Measurements from ENCODE around the gene ATP2A1.

The ATP2A1 gene

GRCh38 chr16:28839004-28839639 is 39.2 kb upstream of the ATP2A1 start:
- no peak overlapping the region for H3K4me2 ChIP-seq (ENCODE audit: low read length)
- H3K36me3 ChIP-seq (ENCODE audit: insufficient read depth, low read length): peaks cover 82% of the 10 kb centered on the region
- no peaks in the 10 kb centered on the region for H3K4me1 ChIP-seq (ENCODE audit: insufficient read depth, low read length, severe bottlenecking)
- no peak for TF ChIP-seq EZH2 (IDR thresholded peaks at IDR 0.05; ENCODE audit: borderline replicate concordance, low read length)
- TF ChIP-seq, protein P1, sequence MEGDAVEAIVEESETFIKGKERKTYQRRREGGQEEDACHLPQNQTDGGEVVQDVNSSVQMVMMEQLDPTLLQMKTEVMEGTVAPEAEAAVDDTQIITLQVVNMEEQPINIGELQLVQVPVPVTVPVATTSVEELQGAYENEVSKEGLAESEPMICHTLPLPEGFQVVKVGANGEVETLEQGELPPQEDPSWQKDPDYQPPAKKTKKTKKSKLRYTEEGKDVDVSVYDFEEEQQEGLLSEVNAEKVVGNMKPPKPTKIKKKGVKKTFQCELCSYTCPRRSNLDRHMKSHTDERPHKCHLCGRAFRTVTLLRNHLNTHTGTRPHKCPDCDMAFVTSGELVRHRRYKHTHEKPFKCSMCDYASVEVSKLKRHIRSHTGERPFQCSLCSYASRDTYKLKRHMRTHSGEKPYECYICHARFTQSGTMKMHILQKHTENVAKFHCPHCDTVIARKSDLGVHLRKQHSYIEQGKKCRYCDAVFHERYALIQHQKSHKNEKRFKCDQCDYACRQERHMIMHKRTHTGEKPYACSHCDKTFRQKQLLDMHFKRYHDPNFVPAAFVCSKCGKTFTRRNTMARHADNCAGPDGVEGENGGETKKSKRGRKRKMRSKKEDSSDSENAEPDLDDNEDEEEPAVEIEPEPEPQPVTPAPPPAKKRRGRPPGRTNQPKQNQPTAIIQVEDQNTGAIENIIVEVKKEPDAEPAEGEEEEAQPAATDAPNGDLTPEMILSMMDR (IDR thresholded peaks at IDR 0.05; ENCODE audit: low read length): no peak
- H3K27me3 ChIP-seq (ENCODE audit: insufficient read depth, low read length): no peaks in the 10 kb centered on the region
- 0 out of 2 replicates have a peak, but pooled peaks cover 8% of the 10 kb centered on the region for H3F3A ChIP-seq (ENCODE audit: insufficient read depth, low read length)
- H4K20me1 ChIP-seq (ENCODE audit: insufficient read depth, low read length): no peaks in the 10 kb centered on the region
- H3K4me3 ChIP-seq (ENCODE audit: low read depth, low read length, poor library complexity, severe bottlenecking): no peak overlapping the region
- no peak overlapping the region for H3K27ac ChIP-seq (ENCODE audit: low read depth, low read length, poor library complexity, severe bottlenecking)
- H3K79me2 ChIP-seq (ENCODE audit: insufficient read depth, low read length): no peaks in the 10 kb centered on the region
- no peak overlapping the region for H2AFZ ChIP-seq (ENCODE audit: low read length)
- no peak overlapping the region for H3K9ac ChIP-seq (ENCODE audit: low read length)
- no peaks in the 10 kb centered on the region for H3K9me2 ChIP-seq (ENCODE audit: low read depth, low read length)
- no peaks in the 10 kb centered on the region for H3K9me3 ChIP-seq (ENCODE audit: low read length)

DNA sequence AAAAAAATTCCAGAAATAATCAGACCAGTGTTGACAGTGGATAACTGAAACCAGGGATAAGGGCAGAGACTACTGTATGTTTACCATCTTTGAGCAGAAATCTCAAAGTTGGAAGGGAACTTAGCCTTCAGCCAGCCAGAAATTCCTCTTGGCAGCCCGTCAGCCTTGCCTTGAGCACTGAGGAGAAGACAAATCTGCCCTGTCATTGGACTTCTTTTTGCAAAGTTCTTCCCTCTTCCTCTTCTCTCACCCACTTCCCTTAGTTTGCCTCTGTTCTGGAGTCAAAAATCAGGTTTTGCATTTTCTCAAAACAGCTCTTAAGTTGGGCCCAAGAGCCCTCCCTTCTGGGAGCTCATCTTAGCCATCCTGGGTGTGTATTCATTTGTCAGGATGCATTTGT is 38.4 kb upstream of the ATP2A1 start:
- no peak overlapping the region for H3K4me3 ChIP-seq (ENCODE audit: low read depth, low read length, poor library complexity, severe bottlenecking)
- H3K9ac ChIP-seq (ENCODE audit: low read length): no peak overlapping the region
- 0 out of 2 replicates have a peak, but pooled peaks cover 8% of the 10 kb centered on the region for H3F3A ChIP-seq (ENCODE audit: insufficient read depth, low read length)
- H3K27ac ChIP-seq (ENCODE audit: low read depth, low read length, poor library complexity, severe bottlenecking): peak overlapping the region; percentile 27
- peaks cover 3% of the 10 kb centered on the region for H3K4me1 ChIP-seq (ENCODE audit: insufficient read depth, low read length, severe bottlenecking)
- peaks cover 2% of the 10 kb centered on the region; the same call in 1 of the 2 replicates for H3K79me2 ChIP-seq (ENCODE audit: insufficient read depth, low read length)
- H3K9me3 ChIP-seq (ENCODE audit: low read length): no peaks in the 10 kb centered on the region
- no peaks in the 10 kb centered on the region for H3K9me2 ChIP-seq (ENCODE audit: low read depth, low read length)
- no peak overlapping the region for H3K4me2 ChIP-seq (ENCODE audit: low read length)
- H3K27me3 ChIP-seq (ENCODE audit: insufficient read depth, low read length): no peaks in the 10 kb centered on the region
- H2AFZ ChIP-seq (ENCODE audit: low read length): no peak overlapping the region
- TF ChIP-seq, protein P1 (IDR thresholded peaks at IDR 0.05; ENCODE audit: low read length): no peak
- TF ChIP-seq EZH2 (IDR thresholded peaks at IDR 0.05; ENCODE audit: borderline replicate concordance, low read length): no peak
- peaks cover 82% of the 10 kb centered on the region for H3K36me3 ChIP-seq (ENCODE audit: insufficient read depth, low read length)
- no peaks in the 10 kb centered on the region for H4K20me1 ChIP-seq (ENCODE audit: insufficient read depth, low read length)

- H3K4me1 ChIP-seq (ENCODE audit: insufficient read depth, low read length, severe bottlenecking): peaks cover 17% of the 10 kb centered on the region
- H3K9me2 ChIP-seq (ENCODE audit: low read depth, low read length): no peaks in the 10 kb centered on the region
- peaks cover 11% of the 10 kb centered on the region; the same call in 1 of the 2 replicates for H3K79me2 ChIP-seq (ENCODE audit: insufficient read depth, low read length)
- H3K27me3 ChIP-seq (ENCODE audit: insufficient read depth, low read length): no peaks in the 10 kb centered on the region
- no peak overlapping the region for H3K27ac ChIP-seq (ENCODE audit: low read depth, low read length, poor library complexity, severe bottlenecking)
- H3K36me3 ChIP-seq (ENCODE audit: insufficient read depth, low read length): peaks cover 64% of the 10 kb centered on the region
- H3K4me2 ChIP-seq (ENCODE audit: low read length): no peak overlapping the region
- no peak overlapping the region for H2AFZ ChIP-seq (ENCODE audit: low read length)
- H3K4me3 ChIP-seq (ENCODE audit: low read depth, low read length, poor library complexity, severe bottlenecking): no peak overlapping the region
- 0 out of 2 replicates have a peak, but pooled peaks cover 8% of the 10 kb centered on the region for H3F3A ChIP-seq (ENCODE audit: insufficient read depth, low read length)
- H3K9me3 ChIP-seq (ENCODE audit: low read length): no peaks in the 10 kb centered on the region
- TF ChIP-seq EZH2 (IDR thresholded peaks at IDR 0.05; ENCODE audit: borderline replicate concordance, low read length): no peak
- TF ChIP-seq, protein P1 (IDR thresholded peaks at IDR 0.05; ENCODE audit: low read length): no peak
- no peak overlapping the region for H3K9ac ChIP-seq (ENCODE audit: low read length)
- H4K20me1 ChIP-seq (ENCODE audit: insufficient read depth, low read length): no peaks in the 10 kb centered on the region
Measured at GRCh38 chr16:28842696-28843095, 35.6 kb upstream of the ATP2A1 start.
